ENCODE results near the gene HS3ST4.

GRCh38 chr16:25643633-25644032, 48.1 kb upstream of the HS3ST4 start:
- TF ChIP-seq CTCF (optimal IDR thresholded peaks at IDR 0.05 in 1 of 3, IDR thresholded peaks at IDR 0.05 in 1 of 3, conservative IDR thresholded peaks at IDR 0.05 in 1 of 3; ENCODE audit: extremely low read depth in 1 of 3, insufficient read depth in 2 of 3, low read length in 3 of 3) (no peak), EZH2 (IDR thresholded peaks at IDR 0.05; ENCODE audit: low read length) (no peak)
